ENCODE measurements around the gene LMCD1.

DNA sequence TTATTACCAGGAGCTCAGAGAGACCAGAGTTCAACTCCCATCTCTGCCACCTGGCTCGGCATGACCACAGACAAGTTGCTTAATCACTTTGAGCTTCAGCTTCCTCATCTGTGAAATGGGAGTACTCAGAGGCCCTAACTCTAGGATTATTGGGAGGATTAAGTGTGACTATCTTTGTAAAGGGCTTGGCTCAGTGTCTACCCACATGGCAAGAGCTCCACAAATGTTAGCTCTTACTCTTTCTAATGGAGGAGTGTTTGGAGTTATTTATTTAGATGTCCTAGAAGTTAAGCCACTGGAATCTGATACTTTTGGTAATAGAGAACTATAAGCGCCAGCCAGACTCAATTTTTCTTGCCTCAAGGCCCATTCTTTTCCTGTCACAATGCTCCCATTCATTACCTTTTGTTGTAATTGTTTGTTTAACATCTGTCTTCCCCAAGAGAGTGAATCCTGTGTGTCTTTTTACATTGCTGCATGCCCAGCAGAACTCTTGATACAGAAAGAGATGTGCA lies 12.3 kb upstream of the LMCD1 start:
- TF ChIP-seq, protein P1, sequence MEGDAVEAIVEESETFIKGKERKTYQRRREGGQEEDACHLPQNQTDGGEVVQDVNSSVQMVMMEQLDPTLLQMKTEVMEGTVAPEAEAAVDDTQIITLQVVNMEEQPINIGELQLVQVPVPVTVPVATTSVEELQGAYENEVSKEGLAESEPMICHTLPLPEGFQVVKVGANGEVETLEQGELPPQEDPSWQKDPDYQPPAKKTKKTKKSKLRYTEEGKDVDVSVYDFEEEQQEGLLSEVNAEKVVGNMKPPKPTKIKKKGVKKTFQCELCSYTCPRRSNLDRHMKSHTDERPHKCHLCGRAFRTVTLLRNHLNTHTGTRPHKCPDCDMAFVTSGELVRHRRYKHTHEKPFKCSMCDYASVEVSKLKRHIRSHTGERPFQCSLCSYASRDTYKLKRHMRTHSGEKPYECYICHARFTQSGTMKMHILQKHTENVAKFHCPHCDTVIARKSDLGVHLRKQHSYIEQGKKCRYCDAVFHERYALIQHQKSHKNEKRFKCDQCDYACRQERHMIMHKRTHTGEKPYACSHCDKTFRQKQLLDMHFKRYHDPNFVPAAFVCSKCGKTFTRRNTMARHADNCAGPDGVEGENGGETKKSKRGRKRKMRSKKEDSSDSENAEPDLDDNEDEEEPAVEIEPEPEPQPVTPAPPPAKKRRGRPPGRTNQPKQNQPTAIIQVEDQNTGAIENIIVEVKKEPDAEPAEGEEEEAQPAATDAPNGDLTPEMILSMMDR (conservative IDR thresholded peaks at IDR 0.05; ENCODE audit: low read depth in 2 of 2) = no peak
- no peak for TF ChIP-seq EZH2 (IDR thresholded peaks at IDR 0.05; ENCODE audit: low read depth, unreplicated experiment)
- no peak for TF ChIP-seq ZNF331 (CRISPR knock-in tag; IDR thresholded peaks at IDR 0.05; ENCODE audit: low read depth)
- no peak for TF ChIP-seq POLR2AphosphoS5 (IDR thresholded peaks at IDR 0.05; ENCODE audit: low read depth)
- no peak for TF ChIP-seq EZH2phosphoT487 (IDR thresholded peaks at IDR 0.05; ENCODE audit: unreplicated experiment)
- no peak for TF ChIP-seq JUNB (IDR thresholded peaks at IDR 0.05; ENCODE audit: unreplicated experiment)
- TF ChIP-seq, protein P2, sequence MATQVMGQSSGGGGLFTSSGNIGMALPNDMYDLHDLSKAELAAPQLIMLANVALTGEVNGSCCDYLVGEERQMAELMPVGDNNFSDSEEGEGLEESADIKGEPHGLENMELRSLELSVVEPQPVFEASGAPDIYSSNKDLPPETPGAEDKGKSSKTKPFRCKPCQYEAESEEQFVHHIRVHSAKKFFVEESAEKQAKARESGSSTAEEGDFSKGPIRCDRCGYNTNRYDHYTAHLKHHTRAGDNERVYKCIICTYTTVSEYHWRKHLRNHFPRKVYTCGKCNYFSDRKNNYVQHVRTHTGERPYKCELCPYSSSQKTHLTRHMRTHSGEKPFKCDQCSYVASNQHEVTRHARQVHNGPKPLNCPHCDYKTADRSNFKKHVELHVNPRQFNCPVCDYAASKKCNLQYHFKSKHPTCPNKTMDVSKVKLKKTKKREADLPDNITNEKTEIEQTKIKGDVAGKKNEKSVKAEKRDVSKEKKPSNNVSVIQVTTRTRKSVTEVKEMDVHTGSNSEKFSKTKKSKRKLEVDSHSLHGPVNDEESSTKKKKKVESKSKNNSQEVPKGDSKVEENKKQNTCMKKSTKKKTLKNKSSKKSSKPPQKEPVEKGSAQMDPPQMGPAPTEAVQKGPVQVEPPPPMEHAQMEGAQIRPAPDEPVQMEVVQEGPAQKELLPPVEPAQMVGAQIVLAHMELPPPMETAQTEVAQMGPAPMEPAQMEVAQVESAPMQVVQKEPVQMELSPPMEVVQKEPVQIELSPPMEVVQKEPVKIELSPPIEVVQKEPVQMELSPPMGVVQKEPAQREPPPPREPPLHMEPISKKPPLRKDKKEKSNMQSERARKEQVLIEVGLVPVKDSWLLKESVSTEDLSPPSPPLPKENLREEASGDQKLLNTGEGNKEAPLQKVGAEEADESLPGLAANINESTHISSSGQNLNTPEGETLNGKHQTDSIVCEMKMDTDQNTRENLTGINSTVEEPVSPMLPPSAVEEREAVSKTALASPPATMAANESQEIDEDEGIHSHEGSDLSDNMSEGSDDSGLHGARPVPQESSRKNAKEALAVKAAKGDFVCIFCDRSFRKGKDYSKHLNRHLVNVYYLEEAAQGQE (IDR thresholded peaks at IDR 0.05; ENCODE audit: unreplicated experiment) = no peak
- TF ChIP-seq CREB1 (CRISPR knock-in tag; IDR thresholded peaks at IDR 0.05; ENCODE audit: low read depth) = no peak
- TF ChIP-seq STAT1 (IDR thresholded peaks at IDR 0.05; ENCODE audit: unreplicated experiment) = no peak
- no peak for TF ChIP-seq NANOG (IDR thresholded peaks at IDR 0.05; ENCODE audit: borderline replicate concordance)

All from GM23338 (cell line).